ENCODE measurements around the gene DIS3L2.

GRCh38 chr2:232376260-232376659 lies 414.7 kb downstream of the DIS3L2 start:
- TF ChIP-seq CTCF (IDR thresholded peaks at IDR 0.05; ENCODE audit: low read depth, low read length): no peak
- TF ChIP-seq EZH2phosphoT487 (IDR thresholded peaks at IDR 0.05; ENCODE audit: low read depth): no peak

Data from OCI-LY3 (cell line).